ENCODE measurements around the gene BTNL3.

BTNL3 gene

GRCh38 chr5:180988592-180988991, at the start of gene BTNL3:
Gene BTNL3, plus strand, starts transcription at chr5:180988846. Its CDS starts 183 bp downstream, at chr5:180989029.
- H3K27ac ChIP-seq = no peak within 1 kb of the TSS
- TF ChIP-seq CTCF (IDR thresholded peaks at IDR 0.05) = no peak
- no peak within 1 kb of the TSS for H3K4me3 ChIP-seq
- DNase-seq (ENCODE audit: low spot score) = no peak

- DNase-seq (ENCODE audit: low spot score) = no peak
- TF ChIP-seq CTCF (IDR thresholded peaks at IDR 0.05) = no peak
- Histone ChIP-seq H3K4me3 (no peak overlapping the region), H3K27ac (no peak overlapping the region)
Measured at GRCh38 chr5:180950291-180950949, 38.2 kb upstream of the BTNL3 start.

- TF ChIP-seq CTCF (IDR thresholded peaks at IDR 0.05) = no peak
- DNase-seq (ENCODE audit: low spot score) = no peak
- no peak overlapping the region for H3K27ac ChIP-seq
- H3K4me3 ChIP-seq = no peak overlapping the region
Measured at GRCh38 chr5:180959661-180960060, 29.0 kb upstream of the BTNL3 start.

- no peak for TF ChIP-seq CTCF (IDR thresholded peaks at IDR 0.05)
- no peak for DNase-seq (ENCODE audit: low spot score)
- no peak overlapping the region for H3K27ac ChIP-seq
- H3K4me3 ChIP-seq = no peak overlapping the region
Measured at GRCh38 chr5:180960209-180960608, 28.4 kb upstream of the BTNL3 start.

- no peak for DNase-seq (ENCODE audit: low spot score)
- no peak for TF ChIP-seq CTCF (IDR thresholded peaks at IDR 0.05)
- no peak overlapping the region for H3K27ac ChIP-seq
- H3K4me3 ChIP-seq = no peak overlapping the region
Measured at GRCh38 chr5:180969406-180969805, 19.2 kb upstream of the BTNL3 start.

GRCh38 chr5:180970336-180970735, 18.3 kb upstream of the BTNL3 start:
- DNase-seq (ENCODE audit: low spot score) = no peak
- H3K4me3 ChIP-seq = no peak overlapping the region
- TF ChIP-seq CTCF (IDR thresholded peaks at IDR 0.05) = no peak
- no peak overlapping the region for H3K27ac ChIP-seq

- no peak for TF ChIP-seq CTCF (IDR thresholded peaks at IDR 0.05)
- H3K27ac ChIP-seq = no peak overlapping the region
- DNase-seq (ENCODE audit: low spot score) = no peak
- no peak overlapping the region for H3K4me3 ChIP-seq
Measured at GRCh38 chr5:180970875-180971274, 17.8 kb upstream of the BTNL3 start.
